HPDE6-E6E7 (cell line): Measurements from ENCODE around the gene MAZ.
"Not testable (repeated sequence)": the region's sequence is repeated elsewhere in the genome, so short reads cannot be mapped to it uniquely, and the experiment has no call there.

ENCODE experiments used
- DNase-seq: peaks from one replicate; pipeline ENCODE4 v3.0.0; 2011; ENCODE audit warnings: missing footprints; ENCODE audit errors: extremely low spot score

Gene MAZ

DNA sequence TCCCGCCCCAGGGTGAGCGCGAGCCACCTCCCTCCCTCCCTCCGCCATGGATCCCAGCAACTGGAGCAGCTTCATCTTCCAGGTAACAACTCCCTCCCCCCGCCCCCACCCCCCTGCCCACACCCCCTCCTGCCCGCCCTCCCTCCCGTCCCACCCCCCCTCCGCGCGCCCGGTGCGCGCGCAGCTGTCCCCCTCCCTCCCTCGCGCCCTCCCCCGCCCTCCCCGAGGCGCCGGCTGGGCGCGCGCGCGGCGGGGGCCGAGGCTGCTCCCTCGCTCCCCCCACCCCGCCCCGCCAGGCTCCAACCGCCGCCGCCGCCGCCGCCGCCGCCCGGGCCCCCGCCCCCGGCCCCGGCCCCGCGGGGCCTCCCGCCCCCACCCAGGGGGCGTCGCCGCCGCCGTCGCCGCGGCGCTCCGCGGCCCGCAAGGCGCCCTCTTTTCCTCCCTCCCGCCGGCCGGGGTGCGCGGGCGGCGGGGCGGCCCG, at the start of gene MAZ:
Gene MAZ (plus strand): TSS at position 431 of the 481 bp plus-strand sequence. CDS start 173 bp downstream, outside the sequence.
- DNase-seq, result no peak

DNA sequence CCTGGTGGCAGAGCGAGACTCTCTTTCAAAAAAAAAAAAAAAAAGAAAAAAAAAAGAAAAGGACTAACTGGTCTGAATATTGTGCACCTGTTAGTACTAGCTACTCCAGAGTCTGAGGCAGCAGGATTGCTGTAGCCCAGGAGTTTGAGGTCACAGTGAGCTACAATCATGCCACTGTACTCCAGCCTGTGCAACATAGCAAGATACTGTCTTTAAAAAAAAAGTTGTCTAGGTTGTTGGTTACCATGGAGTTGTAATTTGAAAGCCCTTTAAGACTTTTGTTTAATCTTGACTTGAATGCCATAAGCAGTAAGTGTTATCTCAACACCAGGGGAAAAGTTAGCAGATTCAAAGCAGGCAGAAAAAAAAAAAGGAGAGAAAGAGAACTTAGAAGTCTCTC, 49.7 kb upstream of the MAZ start:
- DNase-seq, result no peak

- DNase-seq, result not testable (repeated sequence)
Observed at GRCh38 chr16:29757086-29757485, 49.2 kb upstream of the MAZ start.

GRCh38 chr16:29757950-29758466, 48.3 kb upstream of the MAZ start:
- DNase-seq, result no peak

- DNase-seq, result no peak
Observed at GRCh38 chr16:29760567-29761279, 45.6 kb upstream of the MAZ start.

- DNase-seq, result not testable (repeated sequence)
Observed at GRCh38 chr16:29761280-29761651, 45.1 kb upstream of the MAZ start.

- DNase-seq, result no peak
Observed at GRCh38 chr16:29761882-29762281, 44.4 kb upstream of the MAZ start.

- DNase-seq, result no peak
Observed at GRCh38 chr16:29763326-29763725, 43.0 kb upstream of the MAZ start.

DNA sequence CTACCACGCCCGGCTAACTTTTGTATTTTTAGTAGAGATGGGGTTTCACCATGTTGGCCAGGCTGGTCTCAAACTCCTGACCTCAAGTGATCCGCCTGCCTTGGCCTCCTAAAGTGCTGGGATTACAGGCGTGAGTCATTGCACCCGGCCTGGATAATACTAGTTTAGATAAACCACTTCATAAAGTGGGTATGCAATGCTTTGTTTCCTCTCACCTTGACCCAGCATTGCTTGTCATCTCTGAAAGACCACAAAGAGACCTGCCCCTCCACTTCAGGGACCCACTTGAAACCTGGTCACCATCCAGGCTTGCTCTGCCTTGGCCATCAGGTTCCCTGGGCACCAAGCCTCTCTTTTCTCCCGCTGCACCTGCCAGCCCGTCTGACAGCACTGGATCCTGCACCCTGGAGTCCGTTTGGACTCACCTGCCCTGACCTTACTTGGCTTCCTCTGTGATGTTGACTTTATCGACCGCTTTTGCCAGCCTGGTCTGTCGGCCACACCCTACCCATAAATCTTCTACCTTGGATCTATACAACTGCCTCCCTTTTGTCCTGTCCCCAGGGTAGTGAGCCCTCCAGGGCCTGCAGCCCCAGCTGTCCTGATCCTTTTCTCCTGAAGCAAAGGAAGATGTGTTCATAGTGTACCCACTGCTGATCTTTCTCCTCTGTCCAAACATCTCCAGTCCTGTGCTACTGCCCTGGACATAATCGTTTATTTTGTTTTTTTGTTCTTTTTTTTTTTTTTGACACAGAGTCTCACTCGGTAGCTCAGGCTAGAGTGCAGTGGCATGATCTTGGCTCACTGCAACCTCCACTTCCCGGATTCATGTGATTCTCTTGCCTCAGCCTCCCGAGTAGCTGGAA, 40.9 kb upstream of the MAZ start:
- no peak for DNase-seq

DNA sequence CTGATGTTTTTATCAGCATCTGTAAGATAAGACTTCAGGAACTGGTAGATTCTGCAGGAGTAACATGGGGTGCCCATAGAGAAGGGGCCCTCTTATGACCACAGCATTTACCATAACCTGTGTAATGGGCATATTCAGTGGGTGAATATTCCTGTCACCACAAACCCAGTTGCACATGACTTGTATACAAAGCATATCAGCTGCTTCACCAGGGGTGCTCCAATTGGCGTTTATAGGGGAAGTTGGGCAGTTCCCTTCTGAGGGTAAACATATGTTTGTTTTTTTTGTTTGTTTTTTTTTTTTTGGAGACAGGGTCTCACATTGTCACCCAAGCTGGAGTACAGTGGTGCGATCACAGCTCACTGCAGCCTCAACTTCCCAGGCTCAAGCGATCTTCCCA, 39.8 kb upstream of the MAZ start:
- DNase-seq, result no peak

GRCh38 chr16:29767062-29767461, 39.3 kb upstream of the MAZ start:
- no peak for DNase-seq

DNA sequence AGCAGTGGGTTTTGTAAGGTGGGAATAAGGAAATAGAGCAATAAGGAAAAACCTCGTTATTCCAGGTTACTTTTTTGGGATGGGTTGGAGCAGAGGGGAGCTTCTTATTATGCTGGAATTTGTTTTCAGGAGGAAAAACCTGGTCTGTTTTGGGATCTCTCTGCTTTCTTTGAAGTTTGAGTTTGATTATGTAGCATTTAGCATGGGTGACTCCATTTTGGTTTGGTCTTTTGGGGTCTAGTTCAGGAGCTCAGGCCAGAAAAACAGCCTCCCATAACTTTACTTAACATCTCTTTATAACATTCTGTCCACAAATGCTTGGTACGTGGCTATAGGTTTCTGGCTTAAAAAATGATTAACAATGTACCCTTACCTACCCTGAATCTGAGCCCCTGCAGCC, 36.8 kb upstream of the MAZ start:
- DNase-seq, result no peak

- no peak for DNase-seq
Observed at GRCh38 chr16:29770250-29770929, 35.9 kb upstream of the MAZ start.

GRCh38 chr16:29772330-29772729, 34.0 kb upstream of the MAZ start:
- not testable (repeated sequence) for DNase-seq

DNA sequence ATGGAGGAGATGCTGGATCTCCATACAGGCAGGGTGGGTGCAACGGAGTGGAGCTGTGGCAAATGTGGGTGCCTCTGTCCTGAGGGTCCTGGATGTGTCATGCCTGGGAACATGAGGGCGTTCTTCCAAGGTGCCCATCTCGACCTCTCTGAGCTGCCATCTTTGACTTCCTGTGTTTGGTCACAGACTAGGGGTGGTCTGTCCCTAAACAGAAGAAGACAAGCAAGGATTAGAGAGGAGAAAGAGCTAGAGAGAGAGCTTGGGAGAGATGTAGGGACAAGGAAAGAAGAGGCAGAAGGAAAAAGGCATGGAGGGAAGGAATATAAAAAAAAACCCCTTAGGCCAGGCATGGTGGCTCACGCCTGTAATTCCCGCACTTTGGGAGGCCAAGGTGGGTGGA, 31.6 kb upstream of the MAZ start:
- no peak for DNase-seq

DNA sequence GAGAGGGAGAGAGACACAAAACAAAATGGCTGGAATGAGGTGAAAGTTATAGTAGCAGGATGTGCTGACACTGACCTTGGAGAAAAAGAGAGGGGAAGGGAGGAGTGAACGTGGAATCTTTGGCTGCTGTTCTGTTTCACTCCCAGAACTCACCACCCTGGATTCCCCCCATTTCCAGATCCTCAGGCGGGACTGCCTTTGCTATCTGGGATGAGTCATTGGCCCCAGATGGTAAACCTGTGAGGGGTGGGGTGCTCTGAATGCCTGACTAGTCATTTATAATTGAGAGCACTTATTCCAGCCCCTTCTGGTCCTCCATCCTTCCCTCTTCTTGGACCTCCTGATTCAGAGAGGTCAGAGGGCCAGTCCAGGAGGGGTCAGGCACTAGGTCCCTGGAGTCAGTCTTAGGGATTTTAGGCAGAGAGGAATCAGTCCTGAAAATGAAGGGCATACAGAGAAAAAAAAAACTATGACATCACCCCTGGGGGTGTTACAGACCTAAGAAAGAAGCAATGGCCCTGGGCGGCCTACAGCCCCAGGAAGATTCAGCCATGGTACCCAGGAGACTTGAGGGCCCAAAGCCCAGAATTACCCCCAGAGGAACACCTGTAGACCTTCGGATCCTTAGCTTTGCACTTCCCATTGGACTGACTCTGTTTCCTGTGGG, 30.5 kb upstream of the MAZ start:
- peak; percentile 48 for DNase-seq

GRCh38 chr16:29777576-29778350, 28.6 kb upstream of the MAZ start, which contains the start of gene ZG16:
Gene ZG16 (plus strand): TSS chr16:29778256. CDS start chr16:29779267, 1,011 bp downstream.
- DNase-seq, result no peak

DNA sequence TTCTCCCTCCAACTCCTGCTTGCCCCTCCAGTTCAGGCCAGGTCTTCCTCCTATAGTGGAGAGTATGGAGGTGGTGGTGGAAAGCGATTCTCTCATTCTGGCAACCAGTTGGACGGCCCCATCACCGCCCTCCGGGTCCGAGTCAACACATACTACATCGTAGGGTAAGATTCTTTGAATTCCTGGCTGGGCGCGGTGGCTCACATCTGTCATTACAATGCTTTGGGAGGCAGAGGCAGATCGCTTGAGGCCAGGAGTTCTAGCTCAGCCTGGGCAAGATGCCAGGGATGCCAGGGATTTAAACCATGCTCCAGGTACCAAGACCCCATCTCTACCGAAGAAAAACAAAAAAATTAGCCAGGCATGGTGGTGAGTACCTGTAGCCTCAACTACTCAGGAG, 26.9 kb upstream of the MAZ start:
- no peak for DNase-seq

- DNase-seq, result not testable (repeated sequence)
Observed at GRCh38 chr16:29783094-29783953, 23.0 kb upstream of the MAZ start.

GRCh38 chr16:29784157-29784556, 22.2 kb upstream of the MAZ start:
- DNase-seq, result no peak
